ENCODE measurements around the gene JUND. TPM values are rescaled to one million over a fixed set of nuclear protein-coding genes. Genes with fewer than 3 reads are reported as not detected.

JUND gene
- total RNA-seq, 1 donor from 2014 or later = 234 TPM

GRCh38 chr19:18239303-18239702 lies 42.1 kb downstream of the JUND start:
- DNase-seq (ENCODE audit: low read depth) = no peak

- DNase-seq (ENCODE audit: low read depth) = no peak
Measured at GRCh38 chr19:18234194-18234593, 47.2 kb downstream of the JUND start.

GRCh38 chr19:18233224-18233825 lies 48.1 kb downstream of the JUND start:
- peak; percentile 12 for DNase-seq (ENCODE audit: low read depth)

GRCh38 chr19:18232540-18233223 lies 48.7 kb downstream of the JUND start:
- no peak for DNase-seq (ENCODE audit: low read depth)

- DNase-seq (ENCODE audit: low read depth) = no peak
Measured at GRCh38 chr19:18231775-18232174, 49.6 kb downstream of the JUND start.

GRCh38 chr19:18230941-18231734 lies 50.3 kb downstream of the JUND start:
- no peak for DNase-seq (ENCODE audit: low read depth)

- DNase-seq (ENCODE audit: low read depth) = no peak
Measured at GRCh38 chr19:18229915-18230314, 51.5 kb downstream of the JUND start.

Other genes with a start within 250 kb of the JUND start
- not detected in 2 replicates for gene IL12RB1, start 194.7 kb downstream of the JUND start, total RNA-seq
- 0.35 and 5.7 TPM in 2 replicates for gene MAST3, start 183.8 kb downstream of the JUND start, total RNA-seq
- gene PIK3R2, start 128.5 kb downstream of the JUND start, total RNA-seq = 15.8 and 56.9 TPM in 2 replicates
- 20.8 and 25.1 TPM in 2 replicates for gene IFI30, start 107.8 kb downstream of the JUND start, total RNA-seq
- 12.3 and 57.1 TPM in 2 replicates for gene MPV17L2, start 88.4 kb downstream of the JUND start, total RNA-seq
- 0.35 and 0.80 TPM in 2 replicates for gene RAB3A, start 77.6 kb downstream of the JUND start, total RNA-seq
- under 0.01 and 0.20 TPM in 2 replicates for gene PDE4C, start 55.2 kb downstream of the JUND start, total RNA-seq
- 0.50 TPM in 1 of 2 replicates, not detected in the other for gene IQCN, start 7.2 kb downstream of the JUND start, total RNA-seq
- 115 and 223 TPM in 2 replicates for gene LSM4, start 41.5 kb upstream of the JUND start, total RNA-seq
- 24.0 and 33.2 TPM in 2 replicates for gene PGPEP1, start 59.0 kb upstream of the JUND start, total RNA-seq
- 108 and 190 TPM in 2 replicates for gene GDF15, start 104.5 kb upstream of the JUND start, total RNA-seq
- gene LRRC25, start 116.0 kb upstream of the JUND start, total RNA-seq = not detected in 2 replicates
- gene SSBP4, start 137.8 kb upstream of the JUND start, total RNA-seq = 40.5 and 49.3 TPM in 2 replicates
- gene ISYNA1, start 156.5 kb upstream of the JUND start, total RNA-seq = 37.5 and 69.9 TPM in 2 replicates
- gene ELL, start 240.4 kb upstream of the JUND start, total RNA-seq = 7.5 and 13.3 TPM in 2 replicates

Measured in renal cortical epithelial cell (primary cell).